ENCODE results near the gene HEATR5A.

GRCh38 chr14:31253746-31254471 is 166.4 kb downstream of the HEATR5A start:
- TF ChIP-seq POLR2A (IDR thresholded peaks at IDR 0.05): no peak
- TF ChIP-seq, protein P1, sequence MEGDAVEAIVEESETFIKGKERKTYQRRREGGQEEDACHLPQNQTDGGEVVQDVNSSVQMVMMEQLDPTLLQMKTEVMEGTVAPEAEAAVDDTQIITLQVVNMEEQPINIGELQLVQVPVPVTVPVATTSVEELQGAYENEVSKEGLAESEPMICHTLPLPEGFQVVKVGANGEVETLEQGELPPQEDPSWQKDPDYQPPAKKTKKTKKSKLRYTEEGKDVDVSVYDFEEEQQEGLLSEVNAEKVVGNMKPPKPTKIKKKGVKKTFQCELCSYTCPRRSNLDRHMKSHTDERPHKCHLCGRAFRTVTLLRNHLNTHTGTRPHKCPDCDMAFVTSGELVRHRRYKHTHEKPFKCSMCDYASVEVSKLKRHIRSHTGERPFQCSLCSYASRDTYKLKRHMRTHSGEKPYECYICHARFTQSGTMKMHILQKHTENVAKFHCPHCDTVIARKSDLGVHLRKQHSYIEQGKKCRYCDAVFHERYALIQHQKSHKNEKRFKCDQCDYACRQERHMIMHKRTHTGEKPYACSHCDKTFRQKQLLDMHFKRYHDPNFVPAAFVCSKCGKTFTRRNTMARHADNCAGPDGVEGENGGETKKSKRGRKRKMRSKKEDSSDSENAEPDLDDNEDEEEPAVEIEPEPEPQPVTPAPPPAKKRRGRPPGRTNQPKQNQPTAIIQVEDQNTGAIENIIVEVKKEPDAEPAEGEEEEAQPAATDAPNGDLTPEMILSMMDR (IDR thresholded peaks at IDR 0.05): no peak
